ENCODE measurements around the gene NFYA.

GRCh38 chr6:41032830-41033229 is 39.9 kb upstream of the NFYA start:
- TF ChIP-seq CTCF (IDR thresholded peaks at IDR 0.05; ENCODE audit: insufficient read depth, low read depth, low read length) (no peak), EZH2 (IDR thresholded peaks at IDR 0.05; ENCODE audit: insufficient read depth, low read length) (no peak)

Data from astrocyte (in vitro differentiated cells and primary cell).